ENCODE measurements around the gene IFNL3.

- TF ChIP-seq CTCF (conservative IDR thresholded peaks at IDR 0.05) (no peak), EZH2 (IDR thresholded peaks at IDR 0.05; ENCODE audit: low read depth) (no peak)
Measured at GRCh38 chr19:39206122-39206521, 38.7 kb downstream of the IFNL3 start.

All from PC-9 (cell line).